GM06990 (cell line): ENCODE results near the gene CELA2B.
"Not testable (repeated sequence)": the region's sequence is repeated elsewhere in the genome, so short reads cannot be mapped to it uniquely, and the experiment has no call there.

Source experiments
- DNase-seq: peaks from one replicate; pipeline ENCODE4 v3.0.0-alpha.2; 2011; ENCODE audit not compliant: insufficient read length; ENCODE audit errors: extremely low read depth
- H3K27me3 ChIP-seq: replicated peaks from 2 replicates; pipeline ENCODE4 v1.6.0; 2011; ENCODE audit warnings: low read length; ENCODE audit not compliant: control insufficient read depth, insufficient read depth
- H3K36me3 ChIP-seq: 2 replicates; pipeline ENCODE4 v1.5.1; 2011; ENCODE audit warnings: low read length; ENCODE audit not compliant: control insufficient read depth, insufficient read depth
- H3K4me3 ChIP-seq: replicated peaks from 2 replicates; pipeline ENCODE4 v1.5.1; 2011; ENCODE audit warnings: low read depth, mild to moderate bottlenecking, control low read depth, low read length
- CTCF ChIP-seq: IDR thresholded peaks from 2 replicates; pipeline ENCODE4 v1.5.1; 2011; ENCODE audit warnings: low read length, control low read depth, mild to moderate bottlenecking, inconsistent platforms; ENCODE audit not compliant: insufficient read depth, poor library complexity, severe bottlenecking

Gene CELA2B

DNA sequence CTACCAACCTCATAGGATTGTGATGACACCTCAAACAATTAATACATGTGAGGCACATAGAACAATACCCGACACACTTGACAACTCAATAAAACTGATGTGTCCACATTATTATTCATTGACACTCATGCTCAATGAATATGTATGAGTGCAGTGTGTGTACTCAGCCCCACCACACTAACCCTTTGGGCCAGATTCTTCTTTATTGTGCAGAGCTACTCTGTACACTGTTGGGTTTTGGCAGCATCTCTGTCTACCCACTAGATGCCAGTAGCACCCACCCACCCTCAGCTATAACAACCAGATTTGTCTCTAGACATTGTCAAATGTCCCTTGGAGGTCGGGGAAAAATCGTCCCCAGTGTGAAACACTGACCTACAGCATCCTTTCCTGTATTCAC is 38.0 kb downstream of the CELA2B start:
- TF ChIP-seq CTCF = no peak
- H3K27me3 ChIP-seq = no peaks in the 10 kb centered on the region
- no peak for DNase-seq
- no peak overlapping the region for H3K4me3 ChIP-seq
- peaks cover 3% of the 10 kb centered on the region for H3K36me3 ChIP-seq

DNA sequence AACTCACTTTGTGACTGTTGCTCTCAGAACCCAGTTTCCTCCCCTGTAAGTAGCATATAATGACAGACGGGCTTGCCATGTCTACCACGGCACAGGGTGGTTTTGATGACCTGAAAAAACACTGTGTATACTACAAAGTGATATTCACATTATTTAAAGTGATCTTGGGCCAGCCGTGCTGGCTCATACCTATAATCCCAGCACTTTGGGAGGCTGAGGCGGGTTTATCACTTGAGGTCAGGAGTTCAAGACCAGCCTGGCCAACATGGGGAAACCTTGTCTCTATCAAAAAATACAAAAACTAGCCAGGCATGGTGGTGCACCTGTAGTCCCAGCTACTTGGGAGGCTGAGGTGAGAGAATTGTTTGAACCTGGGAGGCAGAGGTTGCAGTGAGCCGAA is 38.7 kb downstream of the CELA2B start:
- H3K27me3 ChIP-seq, H3K4me3 ChIP-seq, H3K36me3 ChIP-seq: not testable (repeated sequence)

DNA sequence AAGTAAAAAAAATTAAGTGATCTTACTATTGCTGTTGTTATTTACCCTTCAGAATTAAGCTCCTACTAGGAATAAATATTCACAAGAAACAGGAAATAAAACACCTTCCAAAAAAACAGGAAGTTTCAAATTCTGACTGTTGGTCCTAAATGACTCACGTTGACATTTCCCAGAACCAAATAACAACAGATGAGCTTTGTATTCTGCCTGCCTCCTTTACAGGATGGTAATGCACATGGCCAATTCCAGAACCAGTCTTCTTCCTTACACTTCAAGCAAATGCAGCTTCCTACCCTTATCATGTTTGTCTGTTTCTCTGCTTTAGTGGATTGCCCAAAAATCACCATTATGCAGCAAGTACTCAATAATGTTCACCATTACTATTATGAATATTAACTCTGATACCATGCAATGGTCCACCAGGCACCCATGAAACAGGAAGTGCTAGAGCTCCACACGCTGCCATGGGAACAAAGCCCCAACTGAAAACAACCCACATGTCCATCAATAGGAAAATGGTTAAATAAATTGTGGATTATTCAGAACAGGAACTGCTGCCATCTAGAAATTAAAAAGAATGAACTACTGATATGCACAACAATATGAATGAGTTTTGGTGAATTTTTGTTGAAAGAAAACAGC is 39.2 kb downstream of the CELA2B start:
- Histone ChIP-seq H3K36me3 (peaks cover 3% of the 10 kb centered on the region), H3K27me3 (no peaks in the 10 kb centered on the region), H3K4me3 (no peak overlapping the region)
- DNase-seq = no peak
- TF ChIP-seq CTCF = no peak

More for the DNA sequence above, 38.7 kb downstream of the CELA2B start:
- DNase-seq = not testable (repeated sequence)

DNA sequence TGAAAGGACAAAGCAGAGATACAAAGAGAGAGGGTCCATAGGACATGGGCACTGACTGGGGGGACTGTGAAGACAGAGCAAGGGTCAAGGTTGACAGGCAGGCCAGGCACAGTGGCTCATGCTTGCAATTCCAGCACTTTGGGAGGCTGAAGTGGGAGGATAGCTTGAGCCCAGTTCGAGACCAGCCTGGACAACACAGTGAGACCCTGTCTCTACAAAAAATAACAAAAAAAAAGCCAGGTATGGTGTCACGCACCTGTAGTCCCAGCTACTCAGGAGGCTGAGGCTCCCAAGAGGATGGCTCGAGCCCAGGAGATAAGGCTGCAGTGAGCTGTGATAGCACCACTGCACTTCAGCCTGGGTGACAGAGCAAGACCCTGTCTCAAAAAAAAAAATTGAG is 43.7 kb downstream of the CELA2B start:
- peaks cover 2% of the 10 kb centered on the region; the same call in 1 of the 2 replicates for H3K36me3 ChIP-seq
- no peak for DNase-seq
- no peaks in the 10 kb centered on the region for H3K27me3 ChIP-seq
- H3K4me3 ChIP-seq = no peak overlapping the region
- TF ChIP-seq CTCF = no peak

- DNase-seq, H3K4me3 ChIP-seq, H3K36me3 ChIP-seq, H3K27me3 ChIP-seq: not testable (repeated sequence)
These were observed 45.5 kb downstream of the CELA2B start for GRCh38 chr1:15521206-15521906.

DNA sequence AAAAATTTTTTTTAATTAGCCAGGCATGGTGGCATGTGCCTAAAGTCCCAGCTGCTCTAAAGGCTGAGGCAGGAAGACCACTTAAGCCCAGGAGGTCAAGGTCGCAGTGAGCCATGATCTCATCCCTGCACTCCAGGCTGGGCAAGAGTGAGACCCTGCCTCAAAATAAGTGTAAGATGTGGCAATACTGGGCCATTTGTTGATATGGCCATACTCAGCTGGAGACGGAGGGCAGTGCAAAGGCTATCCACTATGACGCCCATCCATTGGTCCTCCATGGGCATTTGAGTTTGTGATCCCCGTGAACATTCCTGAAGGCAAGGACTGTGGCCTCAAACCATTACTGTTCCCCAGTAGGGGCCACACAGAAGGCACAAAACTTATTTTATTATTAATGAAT is 46.6 kb downstream of the CELA2B start:
- no peak overlapping the region for H3K4me3 ChIP-seq
- DNase-seq = no peak

More for the DNA sequence above, 46.6 kb downstream of the CELA2B start:
- no peak for TF ChIP-seq CTCF
- H3K27me3 ChIP-seq = no peaks in the 10 kb centered on the region
- peaks cover 2% of the 10 kb centered on the region; the same call in 1 of the 2 replicates for H3K36me3 ChIP-seq
